Activated naive CD8-positive, alpha-beta T cell treated with anti-CD3 and anti-CD28 coated beads for 36 hours (primary cell): ENCODE results near the gene GTF2IRD1. TPM values are rescaled to one million over a fixed set of nuclear protein-coding genes. Genes with fewer than 3 reads are reported as not detected.
A peak's percentile ranks its signal among the peaks of the same experiment; 100 is the strongest.

Source experiments
- DNase-seq: peaks from one replicate; pipeline ENCODE4 v3.0.0; 2021
- H3K27ac Mint-ChIP-seq: one replicate; pipeline ENCODE4 v1.8.0; 2022; ENCODE audit warnings: mild to moderate bottlenecking, moderate library complexity, mixed read lengths
- H3K27me3 Mint-ChIP-seq: one replicate; pipeline ENCODE4 v1.8.0; 2022; ENCODE audit warnings: mild to moderate bottlenecking, mixed read lengths
- H3K36me3 Mint-ChIP-seq: one replicate; pipeline ENCODE4 v1.8.0; 2021; ENCODE audit warnings: mild to moderate bottlenecking, mixed read lengths
- H3K4me1 Mint-ChIP-seq: one replicate; pipeline ENCODE4 v1.8.0; 2021; ENCODE audit warnings: mixed read lengths
- H3K4me3 Mint-ChIP-seq: one replicate; pipeline ENCODE4 v1.8.0; 2022; ENCODE audit warnings: mild to moderate bottlenecking, moderate library complexity, mixed read lengths
- H3K9me3 Mint-ChIP-seq: one replicate; pipeline ENCODE4 v1.8.0; 2022; ENCODE audit warnings: mixed read lengths
- total RNA-seq, 2 experiments: library from RNA; stranded (reverse); gene quantifications; one replicate each; pipeline ENCODE4 v1.2.3, GENCODE V29; 2021

The GTF2IRD1 gene
- total RNA-seq, 2 experiments from 2014 or later = 2.0 to 2.2 TPM

DNA sequence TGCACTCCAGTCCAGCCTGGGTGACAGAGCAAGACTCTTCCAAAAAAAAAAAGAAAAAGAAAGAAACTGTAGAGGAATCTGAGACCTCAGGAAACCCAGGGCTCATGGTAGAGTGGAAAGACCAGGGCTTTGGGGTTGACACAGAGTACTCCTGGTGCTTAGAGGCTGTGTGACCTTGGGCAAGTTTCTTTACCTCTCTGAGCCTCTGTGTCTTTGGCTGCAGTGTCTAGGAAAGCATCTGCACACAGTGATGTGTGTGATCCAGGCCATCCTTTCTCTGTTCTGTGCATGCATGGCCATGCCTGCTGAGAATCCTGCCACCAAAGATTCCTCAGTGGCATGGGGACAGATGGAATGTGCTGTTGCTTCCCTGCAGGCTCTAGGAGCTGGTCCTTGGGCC is 132.1 kb downstream of the GTF2IRD1 start:
- H3K27me3 Mint-ChIP-seq = no peaks in the 10 kb centered on the region
- H3K9me3 Mint-ChIP-seq = no peaks in the 10 kb centered on the region
- H3K4me3 Mint-ChIP-seq = no peak overlapping the region
- no peaks in the 10 kb centered on the region for H3K4me1 Mint-ChIP-seq
- no peak overlapping the region for H3K27ac Mint-ChIP-seq
- no peaks in the 10 kb centered on the region for H3K36me3 Mint-ChIP-seq
- DNase-seq = no peak

DNA sequence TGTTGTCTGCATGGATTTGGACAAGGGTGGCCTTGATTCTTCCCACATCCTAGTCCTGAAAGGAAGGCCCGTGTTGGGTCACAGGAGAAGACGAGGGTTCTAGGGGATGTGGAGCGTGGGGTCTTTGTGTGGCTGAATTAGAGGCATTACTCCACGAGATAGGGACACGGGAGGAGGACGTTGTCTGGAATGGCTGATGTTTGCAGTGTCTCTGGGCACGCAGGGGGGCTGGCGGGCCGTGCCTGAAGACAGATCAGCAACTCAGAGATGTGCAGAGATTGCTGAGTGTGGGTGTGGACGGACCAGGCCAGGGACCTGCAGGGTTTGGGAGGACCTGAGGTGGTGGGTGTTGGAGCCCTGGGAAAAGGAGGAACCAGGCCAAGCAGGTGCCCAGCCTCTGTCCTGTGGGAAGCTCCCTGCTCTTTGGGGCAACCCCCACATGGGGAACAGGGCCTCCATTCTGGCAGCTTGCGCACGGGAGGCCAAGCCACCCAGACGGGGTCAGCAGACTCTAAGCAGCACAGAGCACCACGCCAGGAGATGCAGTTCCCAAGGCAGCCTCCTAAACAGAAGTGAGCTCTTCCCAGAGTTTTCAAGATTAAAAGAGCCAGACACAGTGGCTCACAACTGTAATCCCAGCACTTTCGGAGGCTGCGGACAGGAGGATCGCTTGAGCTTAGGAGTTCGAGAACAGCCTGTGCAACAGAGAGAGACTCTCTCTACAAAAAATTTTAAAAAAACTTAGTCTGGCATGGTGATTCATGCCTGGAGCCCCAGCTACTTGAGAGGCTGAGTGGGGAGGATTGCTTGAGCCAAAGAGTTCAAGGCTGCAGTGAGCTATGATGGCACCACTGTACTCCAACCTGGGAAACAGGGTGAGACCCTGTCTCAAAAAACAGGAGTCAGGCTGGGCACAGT is 132.8 kb downstream of the GTF2IRD1 start:
- Mint-ChIP-seq H3K9me3 (no peaks in the 10 kb centered on the region), H3K4me3 (no peak overlapping the region), H3K36me3 (no peaks in the 10 kb centered on the region), H3K27me3 (no peaks in the 10 kb centered on the region), H3K27ac (no peak overlapping the region), H3K4me1 (no peaks in the 10 kb centered on the region)
- DNase-seq = no peak

DNA sequence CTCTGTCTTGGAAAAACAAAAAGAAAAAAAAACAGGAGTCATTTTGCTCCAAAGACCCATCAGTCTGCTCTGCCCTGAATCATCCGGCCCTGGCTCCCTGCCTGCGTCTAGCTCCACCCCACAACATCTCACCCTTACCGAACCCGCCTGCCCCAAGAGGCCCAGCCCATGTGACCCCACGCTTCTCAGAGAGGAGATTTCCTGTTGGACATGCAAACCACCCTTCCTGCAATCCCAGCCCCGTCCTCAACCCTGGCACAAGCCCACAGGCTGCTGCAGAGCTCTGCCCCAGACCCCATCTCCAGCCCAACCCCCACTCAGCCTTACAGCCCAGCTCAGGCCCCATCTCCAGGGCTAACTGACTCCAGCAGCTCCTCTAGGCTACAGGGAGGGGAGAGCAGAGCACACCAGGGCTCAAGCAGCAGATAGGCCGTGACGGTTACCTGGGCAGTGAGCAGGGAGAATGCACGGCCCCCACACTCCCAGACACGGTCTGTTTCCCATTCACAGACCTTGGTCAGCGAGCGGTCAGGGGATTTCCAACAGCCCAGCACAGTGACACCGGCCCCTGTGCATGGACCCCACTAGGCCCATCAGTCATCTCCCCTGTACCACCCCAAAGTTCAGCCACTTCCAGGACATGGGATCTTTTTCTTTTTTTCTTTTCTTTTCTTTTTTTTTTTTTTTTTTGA is 133.9 kb downstream of the GTF2IRD1 start:
- Mint-ChIP-seq H3K27ac (no peak overlapping the region), H3K4me1 (no peaks in the 10 kb centered on the region), H3K9me3 (no peaks in the 10 kb centered on the region), H3K27me3 (no peaks in the 10 kb centered on the region), H3K4me3 (no peak overlapping the region), H3K36me3 (no peaks in the 10 kb centered on the region)
- no peak for DNase-seq

DNA sequence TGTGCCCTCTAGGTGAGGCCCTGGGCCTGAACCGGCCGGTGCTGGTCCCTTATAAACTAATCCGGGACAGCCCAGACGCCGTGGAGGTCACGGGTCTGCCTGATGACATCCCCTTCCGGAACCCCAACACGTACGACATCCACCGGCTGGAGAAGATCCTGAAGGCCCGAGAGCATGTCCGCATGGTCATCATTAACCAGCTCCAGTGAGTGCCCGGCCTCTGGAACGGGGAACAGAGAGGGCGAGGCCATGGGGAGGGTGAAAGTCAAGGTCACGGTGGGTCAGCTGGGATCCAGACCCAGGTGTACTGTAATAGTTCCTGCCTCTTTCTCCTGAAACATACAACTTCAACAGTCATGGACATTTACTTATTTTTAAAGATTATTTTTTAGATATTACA is 137.1 kb downstream of the GTF2IRD1 start:
- Mint-ChIP-seq H3K27ac (no peak overlapping the region), H3K4me3 (no peak overlapping the region), H3K9me3 (no peaks in the 10 kb centered on the region), H3K27me3 (no peaks in the 10 kb centered on the region), H3K36me3 (no peaks in the 10 kb centered on the region), H3K4me1 (no peaks in the 10 kb centered on the region)
- DNase-seq = no peak

DNA sequence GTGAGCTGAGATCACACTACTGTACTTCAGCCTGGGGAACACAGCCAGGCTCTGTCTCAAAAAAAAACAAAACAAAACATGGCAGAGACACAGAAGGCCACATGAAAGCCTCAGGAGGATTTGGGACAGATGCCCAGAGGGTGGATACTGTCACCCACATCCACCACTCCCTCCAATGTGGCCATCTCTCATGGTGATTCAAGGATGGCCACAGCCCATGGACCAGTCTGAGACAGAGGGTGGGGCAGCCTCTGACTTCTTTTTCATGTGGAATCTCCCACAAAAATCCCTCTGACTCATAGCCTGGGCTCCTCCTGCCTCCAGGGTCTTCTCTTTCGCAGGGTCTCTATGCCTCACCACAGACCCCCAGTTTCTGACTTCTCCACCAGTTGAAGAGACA is 144.9 kb downstream of the GTF2IRD1 start:
- Mint-ChIP-seq H3K4me1 (peaks cover 9% of the 10 kb centered on the region), H3K9me3 (no peaks in the 10 kb centered on the region), H3K27ac (no peak overlapping the region), H3K4me3 (no peak overlapping the region), H3K27me3 (peaks cover 3% of the 10 kb centered on the region), H3K36me3 (no peaks in the 10 kb centered on the region)
- no peak for DNase-seq

DNA sequence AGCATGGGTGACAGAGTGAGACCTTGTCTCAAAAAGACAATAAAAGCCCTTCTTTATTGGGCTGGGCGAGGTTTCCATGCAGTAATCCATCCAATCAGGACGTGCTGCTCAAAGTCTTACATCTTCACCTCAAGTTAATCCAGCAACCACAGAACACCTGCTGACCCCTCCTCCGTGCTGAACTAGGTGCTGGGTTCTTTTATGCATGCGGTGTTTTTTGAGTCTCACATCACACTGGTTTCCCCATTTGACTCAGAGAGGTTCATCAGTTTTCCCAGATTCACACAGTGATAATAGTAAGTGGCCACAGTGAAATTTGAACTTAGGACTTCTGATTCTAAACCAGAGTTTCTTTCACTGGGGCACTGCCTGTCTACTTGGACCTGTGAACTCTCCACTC is 145.5 kb downstream of the GTF2IRD1 start:
- Mint-ChIP-seq H3K27ac (no peak overlapping the region), H3K4me1 (peaks cover 9% of the 10 kb centered on the region), H3K4me3 (no peak overlapping the region), H3K9me3 (no peaks in the 10 kb centered on the region), H3K36me3 (no peaks in the 10 kb centered on the region), H3K27me3 (peaks cover 3% of the 10 kb centered on the region)
- no peak for DNase-seq

GRCh38 chr7:74604326-74605020 is 150.8 kb downstream of the GTF2IRD1 start:
- Mint-ChIP-seq H3K27me3 (peaks cover 3% of the 10 kb centered on the region), H3K4me1 (peaks cover 4% of the 10 kb centered on the region), H3K36me3 (no peaks in the 10 kb centered on the region), H3K27ac (no peak overlapping the region), H3K9me3 (no peaks in the 10 kb centered on the region), H3K4me3 (peak overlapping the region; percentile 8)
- DNase-seq = no peak

- DNase-seq = peak; percentile 62
- peaks cover 3% of the 10 kb centered on the region for H3K27me3 Mint-ChIP-seq
- no peak overlapping the region for H3K27ac Mint-ChIP-seq
- H3K4me1 Mint-ChIP-seq = peaks cover 2% of the 10 kb centered on the region
- peak overlapping the region; percentile 64 for H3K4me3 Mint-ChIP-seq
- H3K9me3 Mint-ChIP-seq = no peaks in the 10 kb centered on the region
- H3K36me3 Mint-ChIP-seq = no peaks in the 10 kb centered on the region
Observed at GRCh38 chr7:74606101-74606908, 152.6 kb downstream of the GTF2IRD1 start.

- no peak overlapping the region for H3K27ac Mint-ChIP-seq
- peaks cover 2% of the 10 kb centered on the region for H3K4me1 Mint-ChIP-seq
- no peak for DNase-seq
- peak overlapping the region; percentile 64 for H3K4me3 Mint-ChIP-seq
- H3K27me3 Mint-ChIP-seq = peaks cover 3% of the 10 kb centered on the region
- no peaks in the 10 kb centered on the region for H3K9me3 Mint-ChIP-seq
- no peaks in the 10 kb centered on the region for H3K36me3 Mint-ChIP-seq
Observed at GRCh38 chr7:74606909-74607510, 153.3 kb downstream of the GTF2IRD1 start.

DNA sequence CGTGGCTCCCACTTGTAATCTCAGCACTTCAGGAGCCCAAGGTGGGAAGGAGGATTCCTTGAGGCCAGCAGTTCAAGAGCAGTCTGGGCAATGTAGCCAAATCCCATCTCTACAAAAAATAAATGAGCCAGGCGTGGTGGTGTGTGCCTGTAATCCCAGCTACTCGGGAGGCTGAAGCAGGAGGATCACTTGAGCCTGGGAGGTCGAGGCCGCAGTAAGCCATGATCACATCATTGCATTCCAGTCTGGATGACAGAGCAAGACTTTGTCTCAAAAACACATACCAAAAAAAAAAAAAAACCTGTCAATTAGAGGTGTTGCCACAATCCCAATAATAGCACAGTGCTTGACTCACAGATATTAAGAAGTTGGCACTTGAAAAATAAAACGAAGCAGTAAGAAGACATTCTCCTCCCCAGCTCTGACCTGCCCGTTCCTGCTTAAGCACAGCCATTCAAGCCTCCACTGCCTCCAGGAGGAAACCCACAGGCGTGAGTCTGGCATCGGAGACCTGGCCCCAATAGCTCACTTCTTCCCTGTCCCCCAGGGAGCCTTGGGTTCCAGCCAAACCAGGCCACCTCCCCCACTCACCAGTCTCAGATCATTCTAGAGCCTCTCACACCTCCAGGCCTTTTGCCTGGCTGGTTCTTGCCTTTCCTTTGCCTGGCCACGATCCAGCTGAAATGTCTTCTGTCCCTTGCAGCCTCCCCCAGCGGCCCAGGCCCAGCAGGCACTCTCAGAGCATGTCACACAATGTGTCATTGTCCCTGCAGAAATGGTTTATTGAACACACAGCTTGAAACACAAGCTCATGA is 158.5 kb downstream of the GTF2IRD1 start:
- DNase-seq = no peak

GRCh38 chr7:74615933-74616780 is 162.5 kb downstream of the GTF2IRD1 start:
- H3K9me3 Mint-ChIP-seq = no peaks in the 10 kb centered on the region
- H3K4me3 Mint-ChIP-seq = peak overlapping the region; percentile 6
- no peak overlapping the region for H3K27ac Mint-ChIP-seq
- H3K36me3 Mint-ChIP-seq = no peaks in the 10 kb centered on the region
- no peaks in the 10 kb centered on the region for H3K27me3 Mint-ChIP-seq
- H3K4me1 Mint-ChIP-seq = peaks cover 14% of the 10 kb centered on the region
- no peak for DNase-seq

More for the DNA sequence above, 158.5 kb downstream of the GTF2IRD1 start:
- Mint-ChIP-seq H3K27me3 (peaks cover 1% of the 10 kb centered on the region), H3K27ac (no peak overlapping the region), H3K4me3 (no peak overlapping the region), H3K36me3 (no peaks in the 10 kb centered on the region), H3K4me1 (peaks cover 8% of the 10 kb centered on the region), H3K9me3 (no peaks in the 10 kb centered on the region)

- H3K27me3 Mint-ChIP-seq = no peaks in the 10 kb centered on the region
- H3K36me3 Mint-ChIP-seq = no peaks in the 10 kb centered on the region
- no peaks in the 10 kb centered on the region for H3K9me3 Mint-ChIP-seq
- peaks cover 14% of the 10 kb centered on the region for H3K4me1 Mint-ChIP-seq
- H3K27ac Mint-ChIP-seq = peak overlapping the region; percentile 52
- peak; percentile 11 for DNase-seq
- peak overlapping the region; percentile 43 for H3K4me3 Mint-ChIP-seq
Observed at GRCh38 chr7:74617180-74617744, 163.6 kb downstream of the GTF2IRD1 start.
